AG20443 (cell line): ENCODE data around the gene USP11.
"Not testable (repeated sequence)": the region's sequence is repeated elsewhere in the genome, so short reads cannot be mapped to it uniquely, and the experiment has no call there.

ENCODE experiments used
- DNase-seq: peaks from one replicate; pipeline ENCODE4 v3.0.0; 2012; ENCODE audit warnings: low spot score, mixed read lengths

Gene USP11

DNA sequence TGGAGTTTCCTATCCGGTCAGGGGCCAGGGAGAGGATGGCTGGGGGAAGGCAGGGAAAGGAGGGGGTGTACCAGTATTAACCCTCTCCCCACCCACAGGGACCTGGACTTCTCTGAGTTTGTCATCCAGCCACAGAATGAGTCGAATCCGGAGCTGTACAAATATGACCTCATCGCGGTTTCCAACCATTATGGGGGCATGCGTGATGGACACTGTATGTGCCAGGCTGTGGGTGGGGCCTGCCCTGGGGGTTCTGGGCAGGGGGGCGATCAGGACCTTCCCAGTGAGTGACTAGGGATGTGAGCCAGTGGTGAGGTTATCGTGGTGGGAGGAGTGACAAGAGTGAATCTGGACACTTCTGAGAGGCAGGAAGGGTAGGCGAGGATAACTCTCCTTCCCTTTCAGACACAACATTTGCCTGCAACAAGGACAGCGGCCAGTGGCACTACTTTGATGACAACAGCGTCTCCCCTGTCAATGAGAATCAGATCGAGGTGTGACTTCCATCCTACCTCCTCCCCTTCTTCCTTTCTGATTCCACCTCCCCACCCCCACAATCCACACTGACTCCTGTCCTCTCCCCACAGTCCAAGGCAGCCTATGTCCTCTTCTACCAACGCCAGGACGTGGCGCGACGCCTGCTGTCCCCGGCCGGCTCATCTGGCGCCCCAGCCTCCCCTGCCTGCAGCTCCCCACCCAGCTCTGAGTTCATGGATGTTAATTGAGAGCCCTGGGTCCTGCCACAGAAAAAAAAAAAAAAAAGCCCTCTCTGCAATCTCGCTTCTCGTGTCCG lies 14.6 kb downstream of the USP11 start:
- DNase-seq = peak; percentile 40

- DNase-seq = no peak
Observed at GRCh38 chrX:47247999-47248320, 15.2 kb downstream of the USP11 start.

DNA sequence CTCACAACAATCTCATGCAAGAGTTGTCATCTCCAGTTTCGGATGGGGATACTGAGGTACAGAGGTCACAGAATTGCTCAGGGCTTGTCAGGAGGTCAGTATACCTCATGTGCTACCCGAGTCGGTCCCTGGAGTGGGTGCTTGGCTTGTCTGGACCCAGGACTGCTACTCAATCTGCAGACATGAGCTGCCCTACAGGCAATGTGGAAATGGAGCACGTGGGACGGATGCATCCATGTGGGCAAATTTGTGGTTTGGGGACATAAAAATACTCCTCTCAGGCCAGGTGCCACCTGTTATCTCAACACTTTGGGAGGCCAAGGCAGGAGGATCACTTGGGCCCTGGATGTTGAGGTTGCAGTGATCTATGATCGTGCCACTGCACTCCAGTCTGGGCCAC lies 15.8 kb downstream of the USP11 start:
- no peak for DNase-seq

GRCh38 chrX:47250017-47250347 lies 17.2 kb downstream of the USP11 start:
- DNase-seq = no peak

- not testable (repeated sequence) for DNase-seq
Observed at GRCh38 chrX:47257620-47258019, 24.8 kb downstream of the USP11 start.

- DNase-seq = peak; percentile 18
Observed at GRCh38 chrX:47264483-47265173, 31.8 kb downstream of the USP11 start.

- DNase-seq = no peak
Observed at GRCh38 chrX:47266643-47267042, 33.8 kb downstream of the USP11 start.

GRCh38 chrX:47272013-47272408 lies 39.2 kb downstream of the USP11 start:
- peak; percentile 9 for DNase-seq

DNA sequence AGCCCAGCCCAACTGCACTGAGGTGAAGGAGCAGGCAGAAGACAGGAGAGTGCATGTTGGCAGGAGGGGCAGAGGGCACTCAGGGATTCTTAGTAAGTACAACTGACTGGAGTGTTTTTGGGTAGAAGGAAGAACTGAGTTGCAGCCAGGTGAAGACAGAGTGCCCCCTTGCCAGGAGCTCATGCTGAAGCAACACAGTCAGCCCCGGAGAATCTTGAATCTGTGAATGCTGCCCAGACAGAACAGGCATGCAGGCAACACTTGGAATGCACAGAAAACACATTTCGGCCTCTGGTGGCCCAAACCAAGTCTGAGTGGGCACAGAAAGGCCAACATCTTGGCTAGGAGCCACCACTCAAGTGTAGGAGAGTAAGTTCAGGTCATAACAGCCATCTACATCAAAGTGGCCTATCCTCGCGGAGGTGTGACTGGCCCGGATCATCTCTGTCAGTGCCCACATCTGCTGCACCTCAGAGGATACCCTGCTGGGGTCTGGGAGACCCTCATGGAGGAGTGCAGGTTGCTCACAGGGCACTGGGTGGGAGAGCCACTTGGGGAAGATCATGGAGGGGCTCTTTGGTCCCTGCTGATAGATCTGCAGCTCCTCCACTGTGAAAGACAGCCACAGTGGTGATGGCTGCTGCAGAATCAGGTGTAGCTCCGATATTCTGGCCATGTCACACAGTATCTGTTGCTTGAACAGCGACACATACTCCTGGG lies 40.4 kb downstream of the USP11 start:
- DNase-seq = no peak

GRCh38 chrX:47278691-47279090 lies 45.9 kb downstream of the USP11 start:
- DNase-seq = peak; percentile 27

DNA sequence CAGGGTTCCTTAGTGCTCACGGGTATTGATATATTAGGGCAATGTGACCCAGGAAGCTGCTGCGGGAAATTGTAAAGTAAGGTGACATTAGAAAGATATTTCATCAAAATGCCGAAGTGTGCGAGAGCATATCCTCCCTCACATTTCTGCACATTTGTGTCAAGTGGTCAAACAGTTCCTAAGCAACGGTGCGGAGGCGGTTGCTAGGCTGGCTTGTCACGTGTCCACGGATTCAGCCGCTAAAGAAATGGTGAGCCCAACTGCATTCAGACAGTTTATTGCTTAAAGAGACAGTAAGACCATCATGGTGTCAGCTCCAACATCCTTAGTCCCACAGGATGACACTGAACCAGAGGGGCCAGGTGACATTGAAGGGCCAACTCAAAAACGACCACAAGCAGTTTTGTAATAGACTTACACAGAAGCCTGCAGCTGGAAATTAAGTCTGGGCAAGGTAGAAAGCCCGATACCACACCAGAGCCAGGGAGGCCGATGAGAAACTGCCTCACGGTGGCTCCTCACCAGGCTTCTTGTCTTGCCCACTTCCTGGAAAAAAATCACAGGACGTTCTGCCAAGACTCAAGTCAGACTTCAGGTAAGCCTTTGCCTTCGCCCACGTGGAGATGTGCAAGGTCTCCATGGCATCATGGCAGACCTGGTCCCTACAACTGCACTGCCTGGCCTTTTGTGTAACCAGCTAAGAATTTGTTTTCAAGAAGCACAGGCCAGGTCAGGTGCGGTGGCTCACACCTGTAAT lies 50.4 kb downstream of the USP11 start:
- peak; percentile 8 for DNase-seq

GRCh38 chrX:47284616-47285015 lies 51.8 kb downstream of the USP11 start:
- DNase-seq = not testable (repeated sequence)

- DNase-seq = peak; percentile 9
Observed at GRCh38 chrX:47285836-47286320, 53.1 kb downstream of the USP11 start.

- DNase-seq = no peak
Observed at GRCh38 chrX:47293106-47293505, 60.3 kb downstream of the USP11 start.

- no peak for DNase-seq
Observed at GRCh38 chrX:47296766-47297365, 64.1 kb downstream of the USP11 start.

DNA sequence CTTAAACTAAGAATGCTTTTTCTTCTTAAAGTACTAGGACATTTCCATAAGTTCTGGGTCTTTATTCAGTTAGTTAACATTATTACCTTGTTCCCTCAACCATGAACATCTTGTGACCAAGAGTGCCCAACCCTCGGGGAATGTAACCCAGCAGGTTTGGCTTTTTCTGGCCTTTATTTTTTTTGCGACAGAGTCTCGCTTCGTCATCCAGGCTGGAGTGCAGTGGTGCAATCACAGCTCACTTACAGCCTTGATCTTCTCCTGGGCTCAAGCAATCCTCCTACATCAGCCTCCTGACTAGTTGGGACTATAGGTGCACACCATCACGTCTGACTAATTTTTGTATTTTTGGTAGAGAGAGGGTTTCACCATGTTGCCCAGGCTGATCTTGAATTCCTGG lies 65.1 kb downstream of the USP11 start:
- no peak for DNase-seq
